Prostate gland (tissue), 1 donor: ENCODE results near the gene SLC39A11.

Experiments used
- POLR2A ChIP-seq: fragments of 450-650 bp; IDR thresholded peaks from one replicate; pipeline ENCODE4 v1.6.1; 2016; ENCODE audit warnings: antibody characterized with exemption, mild to moderate bottlenecking
- POLR2AphosphoS5 ChIP-seq: sonication (generic); formaldehyde crosslinking; IDR thresholded peaks from one replicate; pipeline ENCODE4 v1.6.1; 2017; ENCODE audit warnings: antibody characterized with exemption

DNA sequence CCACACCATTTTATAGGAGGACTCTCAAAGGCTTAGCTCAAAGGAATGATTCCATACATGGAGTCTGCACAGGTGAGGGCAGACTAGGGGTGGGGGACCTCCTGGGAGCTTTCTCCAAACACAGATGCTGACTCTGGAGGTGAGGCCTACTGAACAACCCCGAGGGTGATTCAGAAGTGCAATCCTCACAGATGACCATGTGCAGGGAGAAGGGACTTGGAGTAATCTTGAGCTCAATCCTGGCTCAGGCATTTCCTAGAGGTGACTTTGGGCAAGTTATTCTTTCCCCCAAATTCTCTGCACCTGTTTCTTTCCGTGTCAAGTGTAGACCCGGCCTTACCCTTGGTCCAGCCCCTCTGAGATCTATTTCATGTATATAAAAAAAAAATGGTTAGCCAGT lies 401.5 kb downstream of the SLC39A11 start:
- TF ChIP-seq POLR2A (no peak), POLR2AphosphoS5 (no peak)
